ENCODE data around the gene HDAC4.
"Not testable (repeated sequence)": the region's sequence is repeated elsewhere in the genome, so short reads cannot be mapped to it uniquely, and the experiment has no call there.

Gene HDAC4

DNA sequence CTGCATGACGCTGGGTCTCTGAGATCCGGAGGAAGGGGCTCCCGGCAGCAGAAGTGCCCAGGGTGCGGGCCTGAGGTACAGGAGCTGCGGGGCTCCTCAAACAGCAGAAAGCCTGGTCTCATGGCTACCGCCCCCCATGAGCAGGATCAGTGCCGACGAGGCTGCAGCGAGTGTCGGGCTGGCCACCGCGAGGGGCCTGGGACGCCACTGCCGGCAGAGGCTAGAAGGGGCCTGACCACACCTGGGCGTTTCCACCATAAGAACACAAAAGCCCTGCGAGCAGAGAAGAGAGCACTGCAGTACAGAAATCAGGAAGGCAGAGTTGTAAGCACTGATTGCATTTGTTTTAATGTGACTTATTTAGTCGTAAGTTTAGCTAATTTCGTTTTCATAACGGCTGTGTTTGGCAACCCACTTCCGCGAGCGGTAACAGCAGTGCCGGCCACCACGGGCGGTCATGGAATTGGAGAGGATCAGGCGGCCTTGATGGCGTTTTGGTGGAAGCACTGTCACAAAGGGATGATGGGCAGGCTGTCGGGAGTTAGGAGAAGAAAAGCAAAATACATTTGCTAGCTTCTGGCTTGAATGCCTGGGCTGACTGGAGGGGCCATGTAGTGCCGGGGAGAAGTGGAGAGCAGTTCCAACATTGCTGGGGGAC lies 117.4 kb downstream of the HDAC4 start:
- Mint-ChIP-seq H3K4me3 (peak overlapping the region; percentile 31), H3K9me3 (no peaks in the 10 kb centered on the region), H3K27ac (no peak overlapping the region), H3K36me3 (ENCODE audit: low read depth) (peaks cover 16% of the 10 kb centered on the region), H3K27me3 (ENCODE audit: low read depth) (peaks cover 7% of the 10 kb centered on the region), H3K4me1 (ENCODE audit: low read depth) (peaks cover 44% of the 10 kb centered on the region)
- DNase-seq (ENCODE audit: low spot score) = no peak

DNA sequence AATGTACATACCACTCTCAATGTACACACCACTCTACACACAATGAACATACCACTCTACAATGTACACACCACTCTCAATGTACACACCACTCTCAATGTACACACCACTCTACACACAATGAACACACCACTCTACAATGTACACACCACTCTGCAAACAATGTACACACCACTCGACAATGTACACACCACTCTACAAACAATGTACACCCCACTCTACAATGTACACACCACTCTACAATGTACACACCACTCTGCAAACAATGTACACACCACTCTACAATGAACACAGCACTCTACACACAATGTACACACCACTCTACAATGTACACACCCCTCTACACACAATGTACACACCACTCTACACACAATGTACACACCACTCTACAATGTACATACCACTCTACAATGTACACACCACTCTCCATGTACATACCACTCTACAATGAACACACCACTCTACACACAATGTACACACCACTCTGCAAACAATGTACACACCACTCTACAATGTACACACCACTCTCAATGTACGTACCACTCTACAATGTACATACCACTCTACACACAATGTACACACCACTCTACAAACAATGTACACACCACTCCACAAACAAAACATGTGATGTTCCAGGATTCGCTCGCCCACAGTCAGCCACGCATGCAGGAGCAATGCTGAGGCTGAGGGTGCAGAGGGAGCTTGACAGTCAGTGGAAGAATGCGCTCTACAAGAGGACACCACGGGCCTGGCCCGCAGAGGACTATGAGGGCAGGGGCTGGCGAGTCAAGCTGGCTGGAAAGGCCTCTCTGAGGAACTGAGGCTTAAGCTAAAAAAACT lies 118.2 kb downstream of the HDAC4 start:
- DNase-seq (ENCODE audit: low spot score) = no peak
- Mint-ChIP-seq H3K4me1 (ENCODE audit: low read depth) (peaks cover 39% of the 10 kb centered on the region), H3K27ac (no peak overlapping the region), H3K27me3 (ENCODE audit: low read depth) (peaks cover 3% of the 10 kb centered on the region), H3K36me3 (ENCODE audit: low read depth) (peaks cover 17% of the 10 kb centered on the region), H3K9me3 (no peaks in the 10 kb centered on the region), H3K4me3 (no peak overlapping the region)

GRCh38 chr2:239280296-239281017 lies 120.4 kb downstream of the HDAC4 start:
- H3K9me3 Mint-ChIP-seq; H3K36me3 Mint-ChIP-seq (ENCODE audit: low read depth); H3K27ac Mint-ChIP-seq; H3K27me3 Mint-ChIP-seq (ENCODE audit: low read depth); H3K4me3 Mint-ChIP-seq: not testable (repeated sequence)
- DNase-seq (ENCODE audit: low spot score) = peak; percentile 42
- H3K4me1 Mint-ChIP-seq (ENCODE audit: low read depth) = peaks cover 32% of the 10 kb centered on the region

DNA sequence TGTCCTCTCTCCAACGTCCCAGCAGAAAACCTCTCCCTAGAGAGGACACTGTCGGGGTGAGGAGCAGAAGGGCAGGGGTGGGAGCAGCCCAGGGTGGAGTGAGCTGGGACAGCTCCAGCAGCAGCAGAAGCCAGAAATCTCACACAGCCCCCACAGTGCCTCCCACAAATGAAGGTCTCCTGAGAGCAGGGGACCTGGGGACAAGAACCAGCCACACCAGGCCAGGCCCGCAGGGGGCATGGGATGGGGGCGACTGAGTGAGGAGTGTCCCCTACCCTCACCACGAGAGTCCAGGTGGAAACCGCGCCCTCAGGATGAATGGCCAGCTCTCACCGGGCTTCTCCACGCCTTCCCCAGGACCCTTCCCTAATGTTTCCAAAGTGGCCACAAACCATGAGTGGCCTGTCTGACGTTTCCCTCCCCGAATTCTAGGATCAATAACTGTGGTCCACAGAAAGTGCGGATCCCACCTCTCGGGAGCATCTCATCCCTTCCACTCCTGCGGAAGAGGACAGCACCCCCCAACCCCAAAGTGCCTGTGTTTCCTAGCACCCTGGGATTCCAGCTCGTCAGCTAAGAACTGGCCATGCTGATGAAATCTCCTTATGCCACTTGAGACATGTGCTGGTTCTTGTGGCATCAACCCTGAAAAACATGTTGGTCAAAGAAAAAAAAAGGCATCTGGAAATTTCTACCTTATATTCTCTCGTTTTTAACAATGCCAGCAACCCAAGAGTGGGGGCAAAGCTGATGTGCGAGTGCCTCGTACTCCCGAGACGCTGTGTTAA lies 121.1 kb downstream of the HDAC4 start:
- Mint-ChIP-seq H3K9me3 (no peaks in the 10 kb centered on the region), H3K4me1 (ENCODE audit: low read depth) (peaks cover 30% of the 10 kb centered on the region), H3K27ac (peak overlapping the region; percentile 53), H3K4me3 (no peak overlapping the region), H3K36me3 (ENCODE audit: low read depth) (peaks cover 7% of the 10 kb centered on the region), H3K27me3 (ENCODE audit: low read depth) (no peaks in the 10 kb centered on the region)
- DNase-seq (ENCODE audit: low spot score) = no peak

DNA sequence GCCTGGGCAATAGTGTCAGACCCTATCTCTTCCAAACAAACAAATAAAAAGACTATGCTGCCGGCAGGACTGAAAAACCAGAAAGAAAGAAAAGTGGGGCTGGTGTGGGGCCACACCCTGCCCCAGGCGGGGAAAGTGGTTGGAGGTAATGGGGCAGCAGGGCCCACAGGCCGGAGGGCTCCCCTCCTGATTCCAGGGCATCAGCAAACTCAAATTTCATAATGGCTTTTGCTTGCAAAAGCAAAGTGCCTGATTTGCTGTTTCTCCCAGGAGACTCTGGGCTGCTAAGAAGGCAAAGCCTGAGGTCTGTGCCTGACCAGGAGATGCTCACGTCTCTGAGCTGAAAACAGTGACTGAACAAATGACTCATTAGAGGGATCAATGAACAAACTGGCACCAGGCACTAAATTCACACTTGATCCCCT lies 121.9 kb downstream of the HDAC4 start:
- peaks cover 34% of the 10 kb centered on the region for H3K4me1 Mint-ChIP-seq (ENCODE audit: low read depth)
- no peaks in the 10 kb centered on the region for H3K27me3 Mint-ChIP-seq (ENCODE audit: low read depth)
- no peak for DNase-seq (ENCODE audit: low spot score)
- no peaks in the 10 kb centered on the region for H3K9me3 Mint-ChIP-seq
- peak overlapping the region; percentile 53 for H3K27ac Mint-ChIP-seq
- peak overlapping the region; percentile 24 for H3K4me3 Mint-ChIP-seq
- peaks cover 8% of the 10 kb centered on the region for H3K36me3 Mint-ChIP-seq (ENCODE audit: low read depth)

GRCh38 chr2:239278361-239278760 lies 122.5 kb downstream of the HDAC4 start:
- Mint-ChIP-seq H3K27me3 (ENCODE audit: low read depth) (no peaks in the 10 kb centered on the region), H3K4me1 (ENCODE audit: low read depth) (peaks cover 40% of the 10 kb centered on the region), H3K27ac (no peak overlapping the region), H3K36me3 (ENCODE audit: low read depth) (peaks cover 6% of the 10 kb centered on the region), H3K4me3 (no peak overlapping the region), H3K9me3 (no peaks in the 10 kb centered on the region)
- no peak for DNase-seq (ENCODE audit: low spot score)

GRCh38 chr2:239277401-239278085 lies 123.3 kb downstream of the HDAC4 start:
- peak overlapping the region; percentile 65 for H3K27ac Mint-ChIP-seq
- peaks cover 12% of the 10 kb centered on the region for H3K36me3 Mint-ChIP-seq (ENCODE audit: low read depth)
- DNase-seq (ENCODE audit: low spot score) = no peak
- H3K9me3 Mint-ChIP-seq = no peaks in the 10 kb centered on the region
- no peak overlapping the region for H3K4me3 Mint-ChIP-seq
- no peaks in the 10 kb centered on the region for H3K27me3 Mint-ChIP-seq (ENCODE audit: low read depth)
- H3K4me1 Mint-ChIP-seq (ENCODE audit: low read depth) = peaks cover 48% of the 10 kb centered on the region

DNA sequence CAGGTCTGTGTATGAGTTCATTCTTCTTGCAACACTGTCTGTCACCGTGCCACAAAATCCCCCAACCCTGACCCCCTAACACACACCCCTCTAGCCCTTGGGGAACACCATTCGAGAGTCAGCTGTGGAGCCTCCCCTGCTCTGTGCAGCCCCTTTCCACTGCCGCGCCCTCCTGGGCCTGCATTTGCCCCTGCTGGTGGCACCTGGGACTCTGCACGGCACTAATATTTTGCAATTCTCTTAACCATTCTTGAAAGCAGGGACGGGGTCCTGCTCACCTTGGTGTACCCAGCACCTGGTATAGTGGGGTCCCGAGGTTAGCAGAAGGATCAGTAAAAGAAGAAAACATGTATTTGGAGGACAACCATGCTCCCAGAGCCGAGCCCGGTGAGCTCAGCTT lies 124.0 kb downstream of the HDAC4 start:
- Mint-ChIP-seq H3K4me3 (no peak overlapping the region), H3K27ac (peak overlapping the region; percentile 62), H3K9me3 (no peaks in the 10 kb centered on the region), H3K4me1 (ENCODE audit: low read depth) (peaks cover 55% of the 10 kb centered on the region), H3K36me3 (ENCODE audit: low read depth) (peaks cover 17% of the 10 kb centered on the region), H3K27me3 (ENCODE audit: low read depth) (peaks cover 2% of the 10 kb centered on the region)
- DNase-seq (ENCODE audit: low spot score) = no peak

- Mint-ChIP-seq H3K27ac (peak overlapping the region; percentile 95), H3K36me3 (ENCODE audit: low read depth) (peaks cover 21% of the 10 kb centered on the region), H3K4me1 (ENCODE audit: low read depth) (peaks cover 60% of the 10 kb centered on the region), H3K4me3 (peak overlapping the region; percentile 80), H3K27me3 (ENCODE audit: low read depth) (peaks cover 2% of the 10 kb centered on the region), H3K9me3 (no peaks in the 10 kb centered on the region)
- no peak for DNase-seq (ENCODE audit: low spot score)
These were observed 124.7 kb downstream of the HDAC4 start for GRCh38 chr2:239275847-239276831.

GRCh38 chr2:239275044-239275685 lies 125.7 kb downstream of the HDAC4 start:
- Mint-ChIP-seq H3K4me3 (peak overlapping the region; percentile 80), H3K27me3 (ENCODE audit: low read depth) (peaks cover 2% of the 10 kb centered on the region), H3K36me3 (ENCODE audit: low read depth) (peaks cover 23% of the 10 kb centered on the region), H3K27ac (peak overlapping the region; percentile 95), H3K9me3 (no peaks in the 10 kb centered on the region), H3K4me1 (ENCODE audit: low read depth) (peaks cover 65% of the 10 kb centered on the region)
- peak; percentile 88 for DNase-seq (ENCODE audit: low spot score)

DNA sequence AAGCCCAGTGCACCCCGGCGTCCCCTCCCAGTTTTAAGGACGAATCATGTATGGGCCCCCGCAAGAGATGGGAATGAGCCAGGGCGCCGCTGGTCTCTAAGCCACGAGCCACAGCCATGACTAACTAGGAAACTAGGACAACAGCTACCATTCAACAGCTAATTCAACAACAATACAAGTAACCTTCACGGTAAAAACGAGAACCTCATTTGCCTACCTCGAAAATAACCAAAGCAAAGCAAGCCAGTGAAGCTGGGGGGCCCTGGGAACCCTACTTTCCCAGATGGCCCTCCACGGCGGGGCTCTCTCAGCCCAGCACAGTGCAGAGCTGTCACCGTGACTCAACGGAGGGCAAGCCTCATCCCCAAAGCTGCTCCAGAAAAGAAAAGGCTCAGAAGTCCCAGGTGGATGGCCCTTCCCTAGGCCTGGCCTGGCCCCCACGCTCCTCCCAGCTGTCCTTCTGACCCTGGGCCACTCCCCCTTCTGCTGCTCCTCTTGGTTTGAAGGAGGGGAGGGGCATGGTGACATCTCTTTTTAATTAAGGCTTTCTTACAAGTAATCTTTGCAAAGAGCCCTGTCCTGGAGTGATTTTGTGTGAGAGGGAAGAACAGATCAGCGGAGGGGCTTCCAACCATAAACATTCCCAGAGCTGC lies 126.3 kb downstream of the HDAC4 start:
- Mint-ChIP-seq H3K27me3 (ENCODE audit: low read depth) (peaks cover 2% of the 10 kb centered on the region), H3K4me1 (ENCODE audit: low read depth) (peaks cover 71% of the 10 kb centered on the region), H3K36me3 (ENCODE audit: low read depth) (peaks cover 23% of the 10 kb centered on the region), H3K27ac (peak overlapping the region; percentile 95), H3K4me3 (peak overlapping the region; percentile 80), H3K9me3 (no peaks in the 10 kb centered on the region)
- peak; percentile 69 for DNase-seq (ENCODE audit: low spot score)
